Sigmoid colon (tissue), 3 donors: ENCODE measurements around the gene ROR1.

Source experiments
- POLR2A ChIP-seq, 2 donors: fragments of 450-650 bp; IDR thresholded peaks; one replicate each; pipeline ENCODE4 v1.6.1; 2016; ENCODE audit warnings: antibody characterized with exemption in 2 of 2, mild to moderate bottlenecking in 2 of 2, moderate library complexity in 2 of 2
- TF ChIP-seq, protein P1 (sequence below), 4 experiments: fragments of 450-650 bp in 3 of 4; fragments of 200-600 bp in 1 of 4; IDR thresholded peaks; one replicate each; pipeline ENCODE4 v1.5.1; 2016 to 2019; ENCODE audit warnings: antibody characterized with exemption in 4 of 4, mild to moderate bottlenecking in 3 of 4, moderate library complexity in 2 of 4

DNA sequence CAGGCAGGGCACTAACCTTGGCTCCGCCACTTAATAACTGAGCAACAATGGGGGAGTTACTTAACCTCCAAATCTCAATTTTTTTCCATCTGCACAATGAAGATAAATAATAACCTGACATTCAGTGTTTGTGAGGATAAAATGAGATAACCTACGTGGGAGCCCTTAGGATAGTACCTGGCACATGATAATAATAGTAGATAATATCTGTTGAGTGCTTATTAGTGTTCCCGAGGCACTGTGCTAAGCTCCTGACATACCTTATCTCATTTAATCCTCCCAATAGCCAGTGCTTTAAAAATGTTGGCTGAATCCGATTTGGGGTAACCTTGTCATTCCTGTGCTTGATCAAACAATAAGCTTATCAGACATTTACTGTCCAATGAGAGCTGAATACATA, 300.9 kb downstream of the ROR1 start:
- TF ChIP-seq, protein P1, sequence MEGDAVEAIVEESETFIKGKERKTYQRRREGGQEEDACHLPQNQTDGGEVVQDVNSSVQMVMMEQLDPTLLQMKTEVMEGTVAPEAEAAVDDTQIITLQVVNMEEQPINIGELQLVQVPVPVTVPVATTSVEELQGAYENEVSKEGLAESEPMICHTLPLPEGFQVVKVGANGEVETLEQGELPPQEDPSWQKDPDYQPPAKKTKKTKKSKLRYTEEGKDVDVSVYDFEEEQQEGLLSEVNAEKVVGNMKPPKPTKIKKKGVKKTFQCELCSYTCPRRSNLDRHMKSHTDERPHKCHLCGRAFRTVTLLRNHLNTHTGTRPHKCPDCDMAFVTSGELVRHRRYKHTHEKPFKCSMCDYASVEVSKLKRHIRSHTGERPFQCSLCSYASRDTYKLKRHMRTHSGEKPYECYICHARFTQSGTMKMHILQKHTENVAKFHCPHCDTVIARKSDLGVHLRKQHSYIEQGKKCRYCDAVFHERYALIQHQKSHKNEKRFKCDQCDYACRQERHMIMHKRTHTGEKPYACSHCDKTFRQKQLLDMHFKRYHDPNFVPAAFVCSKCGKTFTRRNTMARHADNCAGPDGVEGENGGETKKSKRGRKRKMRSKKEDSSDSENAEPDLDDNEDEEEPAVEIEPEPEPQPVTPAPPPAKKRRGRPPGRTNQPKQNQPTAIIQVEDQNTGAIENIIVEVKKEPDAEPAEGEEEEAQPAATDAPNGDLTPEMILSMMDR (IDR thresholded peaks at IDR 0.05), result no peak
- TF ChIP-seq POLR2A (IDR thresholded peaks at IDR 0.05), result no peak
